HL-60 (cell line): Measurements from ENCODE around the gene ATP8A1.

Source experiments
- DNase-seq, 2 experiments: peaks; one replicate each; pipeline ENCODE4 v3.0.0-alpha.2; 2010 to 2020; ENCODE audit warnings: low read depth in 1 of 2, low spot score in 1 of 2
- H3K27ac ChIP-seq: fragments of 250-450 bp; sonication (Bioruptor Pico); replicated peaks from 2 replicates; pipeline ENCODE4 v1.5.1; 2020; ENCODE audit warnings: mild to moderate bottlenecking, moderate library complexity
- H3K27me3 ChIP-seq: fragments of 250-450 bp; sonication (Bioruptor Pico); 2 replicates; pipeline ENCODE4 v1.5.1; 2021; ENCODE audit warnings: mild to moderate bottlenecking, moderate library complexity; ENCODE audit not compliant: insufficient read depth, poor library complexity, severe bottlenecking
- H3K4me3 ChIP-seq: replicated peaks from 2 replicates; pipeline ENCODE4 v1.5.1; 2011; ENCODE audit warnings: mild to moderate bottlenecking, control low read depth, low read length; ENCODE audit not compliant: insufficient read depth
- CTCF ChIP-seq: IDR thresholded peaks from one replicate; pipeline ENCODE4 v1.5.1; 2011; ENCODE audit warnings: low read length, control low read depth, inconsistent platforms; ENCODE audit not compliant: insufficient read depth
- GABPA ChIP-seq: IDR thresholded peaks from 2 replicates; pipeline ENCODE4 v1.6.1; 2012; ENCODE audit warnings: low read depth
- POLR2AphosphoS5 ChIP-seq: IDR thresholded peaks from 2 replicates; pipeline ENCODE4 v1.6.1; 2012; ENCODE audit warnings: low read depth
- REST ChIP-seq: IDR thresholded peaks from 2 replicates; pipeline ENCODE4 v1.6.1; 2012; ENCODE audit warnings: low read depth; ENCODE audit not compliant: insufficient replicate concordance
- SPI1 ChIP-seq: IDR thresholded peaks from 2 replicates; pipeline ENCODE4 v1.6.1; 2012; ENCODE audit warnings: low read depth, mild to moderate bottlenecking, borderline replicate concordance

The ATP8A1 gene

GRCh38 chr4:42428036-42428435 is 228.9 kb downstream of the ATP8A1 start:
- Histone ChIP-seq H3K4me3 (no peak overlapping the region), H3K27ac (no peak overlapping the region), H3K27me3 (no peaks in the 10 kb centered on the region)
- DNase-seq: no peak
- TF ChIP-seq POLR2AphosphoS5 (no peak), SPI1 (no peak), CTCF (no peak), REST (no peak), GABPA (no peak)

GRCh38 chr4:42425146-42426065 is 231.5 kb downstream of the ATP8A1 start:
- no peak overlapping the region for H3K4me3 ChIP-seq
- no peak for DNase-seq
- no peak overlapping the region for H3K27ac ChIP-seq
- TF ChIP-seq SPI1: no peak
- TF ChIP-seq GABPA: no peak
- TF ChIP-seq REST: no peak
- TF ChIP-seq CTCF: no peak
- TF ChIP-seq POLR2AphosphoS5: no peak
- no peaks in the 10 kb centered on the region for H3K27me3 ChIP-seq

- no peak for TF ChIP-seq GABPA
- TF ChIP-seq POLR2AphosphoS5: no peak
- no peak for TF ChIP-seq REST
- TF ChIP-seq CTCF: no peak
- TF ChIP-seq SPI1: no peak
- no peak overlapping the region for H3K27ac ChIP-seq
- DNase-seq: no peak
- no peak overlapping the region for H3K4me3 ChIP-seq
- no peaks in the 10 kb centered on the region for H3K27me3 ChIP-seq
Measured at GRCh38 chr4:42420140-42420539, 236.8 kb downstream of the ATP8A1 start.
